ENCODE measurements around the gene TRH. TPM values are rescaled to one million over a fixed set of nuclear protein-coding genes. Genes with fewer than 3 reads are reported as not detected.

Gene TRH
- polyA plus RNA-seq, 1 donor: 0.16 TPM

GRCh38 chr3:129943020-129943419 is 31.5 kb upstream of the TRH start:
- peaks cover 3% of the 10 kb centered on the region for H3K27me3 ChIP-seq (ENCODE audit: control insufficient read depth, insufficient read depth, low read length)
- no peak overlapping the region for H3K4me3 ChIP-seq (ENCODE audit: low read length)
- no peak for DNase-seq
- no peaks in the 10 kb centered on the region for H3K4me1 ChIP-seq (ENCODE audit: control insufficient read depth, insufficient read depth, low read length)
- no CpG with 5 or more reads among the region's 3 CpGs for WGBS (ENCODE audit: insufficient coverage, low lambda C conversion rate)
- no peak overlapping the region for H3K27ac ChIP-seq (ENCODE audit: low read length)
- no peaks in the 10 kb centered on the region for H3K36me3 ChIP-seq (ENCODE audit: control insufficient read depth, insufficient read depth, low read length)
- H3K9me3 ChIP-seq (ENCODE audit: control insufficient read depth, low read depth, low read length): no peaks in the 10 kb centered on the region

GRCh38 chr3:129944709-129945108 is 29.8 kb upstream of the TRH start:
- Histone ChIP-seq H3K27ac (ENCODE audit: low read length) (no peak overlapping the region), H3K9me3 (ENCODE audit: control insufficient read depth, low read depth, low read length) (no peaks in the 10 kb centered on the region), H3K36me3 (ENCODE audit: control insufficient read depth, insufficient read depth, low read length) (no peaks in the 10 kb centered on the region), H3K27me3 (ENCODE audit: control insufficient read depth, insufficient read depth, low read length) (peaks cover 3% of the 10 kb centered on the region), H3K4me3 (ENCODE audit: low read length) (no peak overlapping the region), H3K4me1 (ENCODE audit: control insufficient read depth, insufficient read depth, low read length) (no peaks in the 10 kb centered on the region)
- no CpG with 5 or more reads among the region's 7 CpGs for WGBS (ENCODE audit: insufficient coverage, low lambda C conversion rate)
- no peak for DNase-seq

- Histone ChIP-seq H3K4me1 (ENCODE audit: control insufficient read depth, insufficient read depth, low read length) (no peaks in the 10 kb centered on the region), H3K27ac (ENCODE audit: low read length) (no peak overlapping the region), H3K9me3 (ENCODE audit: control insufficient read depth, low read depth, low read length) (no peaks in the 10 kb centered on the region), H3K36me3 (ENCODE audit: control insufficient read depth, insufficient read depth, low read length) (no peaks in the 10 kb centered on the region), H3K4me3 (ENCODE audit: low read length) (no peak overlapping the region), H3K27me3 (ENCODE audit: control insufficient read depth, insufficient read depth, low read length) (peaks cover 3% of the 10 kb centered on the region)
- no peak for DNase-seq
- no CpG with 5 or more reads among the region's 8 CpGs for WGBS (ENCODE audit: insufficient coverage, low lambda C conversion rate)
Observed at GRCh38 chr3:129947538-129948240, 26.8 kb upstream of the TRH start.

- Histone ChIP-seq H3K27me3 (ENCODE audit: control insufficient read depth, insufficient read depth, low read length) (peaks cover 7% of the 10 kb centered on the region), H3K36me3 (ENCODE audit: control insufficient read depth, insufficient read depth, low read length) (no peaks in the 10 kb centered on the region), H3K4me3 (ENCODE audit: low read length) (no peak overlapping the region), H3K4me1 (ENCODE audit: control insufficient read depth, insufficient read depth, low read length) (no peaks in the 10 kb centered on the region), H3K27ac (ENCODE audit: low read length) (no peak overlapping the region), H3K9me3 (ENCODE audit: control insufficient read depth, low read depth, low read length) (no peaks in the 10 kb centered on the region)
- WGBS (ENCODE audit: insufficient coverage, low lambda C conversion rate): no CpG with 5 or more reads among the region's 7 CpGs
- no peak for DNase-seq
Observed at GRCh38 chr3:129950318-129951046, 24.0 kb upstream of the TRH start.

- H3K4me1 ChIP-seq (ENCODE audit: control insufficient read depth, insufficient read depth, low read length): no peaks in the 10 kb centered on the region
- peaks cover 4% of the 10 kb centered on the region for H3K27me3 ChIP-seq (ENCODE audit: control insufficient read depth, insufficient read depth, low read length)
- no peak overlapping the region for H3K4me3 ChIP-seq (ENCODE audit: low read length)
- H3K36me3 ChIP-seq (ENCODE audit: control insufficient read depth, insufficient read depth, low read length): no peaks in the 10 kb centered on the region
- no peak for DNase-seq
- WGBS (ENCODE audit: insufficient coverage, low lambda C conversion rate): 83% methylated on average over 1 of the region's 6 CpGs
- no peaks in the 10 kb centered on the region for H3K9me3 ChIP-seq (ENCODE audit: control insufficient read depth, low read depth, low read length)
- no peak overlapping the region for H3K27ac ChIP-seq (ENCODE audit: low read length)
Observed at GRCh38 chr3:129952556-129953355, 21.8 kb upstream of the TRH start.

- H3K36me3 ChIP-seq (ENCODE audit: control insufficient read depth, insufficient read depth, low read length): no peaks in the 10 kb centered on the region
- WGBS (ENCODE audit: insufficient coverage, low lambda C conversion rate): no CpG with 5 or more reads among the region's 5 CpGs
- no peak for DNase-seq
- H3K27me3 ChIP-seq (ENCODE audit: control insufficient read depth, insufficient read depth, low read length): peaks cover 4% of the 10 kb centered on the region
- H3K4me3 ChIP-seq (ENCODE audit: low read length): no peak overlapping the region
- no peaks in the 10 kb centered on the region for H3K4me1 ChIP-seq (ENCODE audit: control insufficient read depth, insufficient read depth, low read length)
- H3K27ac ChIP-seq (ENCODE audit: low read length): no peak overlapping the region
- no peaks in the 10 kb centered on the region for H3K9me3 ChIP-seq (ENCODE audit: control insufficient read depth, low read depth, low read length)
Observed at GRCh38 chr3:129953621-129954020, 20.9 kb upstream of the TRH start.

- Histone ChIP-seq H3K27ac (ENCODE audit: low read length) (no peak overlapping the region), H3K36me3 (ENCODE audit: control insufficient read depth, insufficient read depth, low read length) (no peaks in the 10 kb centered on the region), H3K4me3 (ENCODE audit: low read length) (no peak overlapping the region), H3K9me3 (ENCODE audit: control insufficient read depth, low read depth, low read length) (no peaks in the 10 kb centered on the region), H3K4me1 (ENCODE audit: control insufficient read depth, insufficient read depth, low read length) (no peaks in the 10 kb centered on the region), H3K27me3 (ENCODE audit: control insufficient read depth, insufficient read depth, low read length) (peaks cover 4% of the 10 kb centered on the region)
- DNase-seq: no peak
- no CpG with 5 or more reads among the region's 2 CpGs for WGBS (ENCODE audit: insufficient coverage, low lambda C conversion rate)
Observed at GRCh38 chr3:129954514-129954913, 20.0 kb upstream of the TRH start.

GRCh38 chr3:129956936-129957335 is 17.6 kb upstream of the TRH start:
- Histone ChIP-seq H3K27me3 (ENCODE audit: control insufficient read depth, insufficient read depth, low read length) (peaks cover 4% of the 10 kb centered on the region), H3K4me3 (ENCODE audit: low read length) (no peak overlapping the region), H3K9me3 (ENCODE audit: control insufficient read depth, low read depth, low read length) (no peaks in the 10 kb centered on the region), H3K4me1 (ENCODE audit: control insufficient read depth, insufficient read depth, low read length) (no peaks in the 10 kb centered on the region), H3K27ac (ENCODE audit: low read length) (no peak overlapping the region), H3K36me3 (ENCODE audit: control insufficient read depth, insufficient read depth, low read length) (no peaks in the 10 kb centered on the region)
- DNase-seq: no peak

- H3K36me3 ChIP-seq (ENCODE audit: control insufficient read depth, insufficient read depth, low read length): no peaks in the 10 kb centered on the region
- no peaks in the 10 kb centered on the region for H3K9me3 ChIP-seq (ENCODE audit: control insufficient read depth, low read depth, low read length)
- no CpG with 5 or more reads among the region's 6 CpGs for WGBS (ENCODE audit: insufficient coverage, low lambda C conversion rate)
- peaks cover 4% of the 10 kb centered on the region for H3K27me3 ChIP-seq (ENCODE audit: control insufficient read depth, insufficient read depth, low read length)
- no peak for DNase-seq
- H3K4me1 ChIP-seq (ENCODE audit: control insufficient read depth, insufficient read depth, low read length): no peaks in the 10 kb centered on the region
- no peak overlapping the region for H3K27ac ChIP-seq (ENCODE audit: low read length)
- H3K4me3 ChIP-seq (ENCODE audit: low read length): no peak overlapping the region
Observed at GRCh38 chr3:129958755-129959154, 15.8 kb upstream of the TRH start.

- Histone ChIP-seq H3K27me3 (ENCODE audit: control insufficient read depth, insufficient read depth, low read length) (no peaks in the 10 kb centered on the region), H3K27ac (ENCODE audit: low read length) (no peak overlapping the region), H3K9me3 (ENCODE audit: control insufficient read depth, low read depth, low read length) (no peaks in the 10 kb centered on the region), H3K4me1 (ENCODE audit: control insufficient read depth, insufficient read depth, low read length) (no peaks in the 10 kb centered on the region), H3K36me3 (ENCODE audit: control insufficient read depth, insufficient read depth, low read length) (no peaks in the 10 kb centered on the region), H3K4me3 (ENCODE audit: low read length) (no peak overlapping the region)
- no peak for DNase-seq
- WGBS (ENCODE audit: insufficient coverage, low lambda C conversion rate): no CpG with 5 or more reads among the region's 5 CpGs
Observed at GRCh38 chr3:129961141-129961541, 13.4 kb upstream of the TRH start.

All from large intestine (tissue), 3 donors.